GM19467 (cell line): Measurements from ENCODE around the gene DLEU7.

ENCODE experiments used
- ATAC-seq: cut with Tn5 transposase; IDR thresholded peaks from one replicate; pipeline ENCODE4 v1.9.1; 2021; ENCODE audit warnings: mild to moderate bottlenecking, moderate library complexity; ENCODE audit not compliant: unreplicated experiment

Gene DLEU7

DNA sequence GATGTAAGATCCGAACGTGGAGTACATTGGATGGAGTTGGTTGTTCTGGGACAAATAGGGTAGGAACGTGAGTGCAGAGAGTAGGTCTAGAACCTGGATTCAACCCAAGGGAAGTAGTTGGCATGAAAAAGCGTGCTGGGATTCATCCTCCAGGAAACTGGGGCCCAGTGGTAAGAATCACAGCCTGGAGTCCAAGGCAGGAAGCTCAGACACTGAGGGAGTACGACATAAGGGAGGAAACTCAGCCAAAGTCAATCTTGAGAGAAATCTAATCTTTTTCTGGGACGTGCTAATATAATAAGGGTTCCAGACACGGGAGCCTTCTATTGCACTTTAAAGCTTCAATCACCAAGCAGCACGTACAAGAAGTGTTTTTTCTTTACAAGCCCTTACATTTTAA is 46.4 kb downstream of the DLEU7 start:
- ATAC-seq = no peak

DNA sequence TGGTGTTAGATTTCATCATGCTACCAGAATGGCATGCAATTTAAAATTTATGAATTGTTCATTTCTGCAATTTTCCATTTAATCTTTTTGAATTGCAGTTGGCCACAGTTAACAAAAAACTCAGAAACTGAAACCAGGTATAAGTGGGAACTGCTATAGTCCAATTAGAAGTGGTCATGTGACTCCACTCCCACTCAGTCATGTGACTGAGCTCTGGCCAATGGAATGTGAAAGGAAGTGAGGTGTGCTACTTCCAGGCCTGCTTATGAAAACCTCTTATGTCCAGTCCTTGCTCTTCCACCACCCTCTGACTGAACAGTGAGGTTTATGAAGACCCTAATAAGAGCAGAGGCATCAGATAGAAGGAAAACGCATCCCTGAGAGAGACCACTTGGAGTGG is 47.0 kb downstream of the DLEU7 start:
- ATAC-seq = no peak

DNA sequence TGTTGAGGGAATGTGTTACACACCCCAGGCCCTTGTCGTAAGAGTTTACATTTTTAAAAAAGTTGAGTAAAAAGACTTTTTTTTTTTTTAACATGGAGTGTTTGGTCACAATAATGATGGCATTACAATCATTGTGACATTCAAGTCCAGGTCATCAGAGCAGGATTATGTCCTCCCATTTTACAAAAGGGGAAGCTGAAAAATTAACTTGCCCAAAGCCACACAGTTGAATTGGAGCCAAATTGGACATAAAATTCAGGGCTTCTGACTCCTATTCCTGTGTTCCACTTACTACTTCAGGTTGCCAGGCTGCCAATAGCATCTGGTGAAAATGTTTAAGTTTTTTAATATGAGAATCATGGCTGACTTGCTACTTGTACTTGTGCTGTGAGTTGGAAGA is 49.3 kb downstream of the DLEU7 start:
- ATAC-seq = no peak

DNA sequence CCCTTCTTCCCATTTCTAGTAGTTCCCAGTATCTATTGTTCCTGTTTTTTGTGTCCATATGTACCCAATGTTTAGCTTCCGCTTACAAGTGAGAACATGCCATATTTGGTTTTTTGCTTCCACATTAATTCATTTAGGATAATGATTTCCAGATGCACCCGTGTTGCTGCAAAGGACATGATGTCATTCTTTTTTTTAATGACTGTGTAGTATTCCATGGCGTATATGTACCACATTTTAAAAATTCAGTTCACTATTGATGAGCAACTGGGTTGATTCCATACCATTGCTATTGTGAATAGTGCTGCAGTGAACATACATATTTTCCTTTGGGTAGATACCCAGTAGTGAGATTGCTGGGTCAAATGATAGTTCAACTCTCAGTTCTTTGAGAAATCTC is 50.5 kb downstream of the DLEU7 start:
- no peak for ATAC-seq

GRCh38 chr13:50788551-50789210 is 54.8 kb downstream of the DLEU7 start:
- no peak for ATAC-seq

GRCh38 chr13:50787316-50788195 is 55.9 kb downstream of the DLEU7 start:
- ATAC-seq = no peak

DNA sequence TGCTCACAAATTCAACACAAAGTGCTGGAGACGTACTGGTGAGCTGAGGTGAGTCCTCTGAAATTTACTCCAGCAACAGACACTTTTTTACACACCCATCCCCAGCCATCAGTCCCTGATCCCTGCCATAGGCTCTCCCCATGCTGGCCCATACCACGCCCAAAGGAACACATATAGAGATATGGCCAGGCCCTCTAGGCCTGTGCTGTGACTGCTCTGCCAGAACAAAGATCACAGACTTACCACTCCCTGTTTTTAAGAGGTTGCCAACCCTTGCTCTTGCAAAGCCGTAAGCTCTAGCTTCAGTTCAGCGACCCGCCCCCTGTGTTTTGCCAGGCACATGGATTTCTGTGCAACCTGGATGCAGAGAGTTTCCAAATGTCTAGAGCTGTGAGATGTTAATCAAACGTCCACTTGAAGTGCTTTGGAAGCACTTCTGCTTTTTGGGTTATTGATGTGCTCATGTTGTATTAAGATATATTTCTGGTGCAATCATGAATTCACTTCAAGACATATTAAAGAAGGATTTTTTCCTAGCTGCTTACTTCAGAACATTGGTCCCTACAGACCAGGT is 59.7 kb downstream of the DLEU7 start:
- ATAC-seq = no peak

GRCh38 chr13:50783066-50783465 is 60.4 kb downstream of the DLEU7 start:
- ATAC-seq = no peak

- ATAC-seq = no peak
These were observed 63.1 kb downstream of the DLEU7 start for GRCh38 chr13:50780201-50781015.

- ATAC-seq = no peak
These were observed 63.9 kb downstream of the DLEU7 start for GRCh38 chr13:50779443-50780200.
